K562 (cell line): ENCODE measurements around the gene GRIK2.

ENCODE experiments used
- BHLHE40 ChIP-seq: IDR thresholded peaks from 2 replicates; pipeline ENCODE4 v1.6.1; 2011; ENCODE audit warnings: low read length, improper control_type of control experiment
- BRF2 ChIP-seq: IDR thresholded peaks from 3 replicates; pipeline ENCODE4 v1.6.1; 2011; ENCODE audit warnings: borderline replicate concordance, mild to moderate bottlenecking; ENCODE audit not compliant: insufficient read length, insufficient read depth
- CHD1 ChIP-seq: fragments of 200-600 bp; sonication (generic); IDR thresholded peaks from one replicate; pipeline ENCODE4 v1.6.1; 2012; ENCODE audit warnings: mild to moderate bottlenecking, moderate library complexity, low read length, inconsistent platforms
- E2F4 ChIP-seq: sonication (generic); formaldehyde crosslinking; IDR thresholded peaks from 2 replicates; pipeline ENCODE4 v1.8.0; 2022; ENCODE audit warnings: mild to moderate bottlenecking, low read depth, missing genetic modification reagents
- EP300 ChIP-seq: IDR thresholded peaks from 2 replicates; pipeline ENCODE4 v1.6.1; 2012; ENCODE audit warnings: low read length, improper control_type of control experiment
- POLR2A ChIP-seq: fragments of 450-650 bp; conservative IDR thresholded peaks from 2 replicates; pipeline ENCODE4 v1.6.1; 2016
- SIN3A ChIP-seq, 2 experiments: fragments of 150-350 bp in 1 of 2; IDR thresholded peaks; 2 replicates each; pipeline ENCODE4 v1.6.1; 2011 to 2016; ENCODE audit warnings: borderline replicate concordance in 2 of 2, low read depth in 2 of 2, low read length in 2 of 2, mild to moderate bottlenecking in 2 of 2, moderate library complexity in 2 of 2; ENCODE audit not compliant: control insufficient read depth in 1 of 2
- ZNF740 ChIP-seq, 3 experiments: fragments of 200-800 bp in 1 of 3; sonication (Bioruptor generic) in 1 of 3; sonication (generic) in 1 of 3; formaldehyde crosslinking in 1 of 3; IDR thresholded peaks; 2 replicates each; pipeline versions ENCODE4 v1.6.1 to v1.8.0; 2016 to 2022; ENCODE audit warnings: mild to moderate bottlenecking in 2 of 3, missing compliant biosample characterization in 2 of 3, missing genetic modification characterization in 2 of 3, missing genetic modification reagents in 1 of 3

- TF ChIP-seq EP300 (no peak), E2F4 (CRISPR knock-in tag) (no peak), BHLHE40 (no peak), POLR2A (no peak), ZNF740 (CRISPR knock-in tag; IDR thresholded peaks at IDR 0.05) (no peak), ZNF740 (tag; IDR thresholded peaks at IDR 0.05) (no peak), BRF2 (no peak), SIN3A (IDR thresholded peaks at IDR 0.05; ENCODE audit: borderline replicate concordance in 2 of 2, control insufficient read depth in 1 of 2, low read depth in 2 of 2, low read length in 2 of 2) (no peak), CHD1 (no peak)
Measured at GRCh38 chr6:101655109-101655508, 261.6 kb downstream of the GRIK2 start.
